ENCODE results near the gene SYNGR3.

The SYNGR3 gene

DNA sequence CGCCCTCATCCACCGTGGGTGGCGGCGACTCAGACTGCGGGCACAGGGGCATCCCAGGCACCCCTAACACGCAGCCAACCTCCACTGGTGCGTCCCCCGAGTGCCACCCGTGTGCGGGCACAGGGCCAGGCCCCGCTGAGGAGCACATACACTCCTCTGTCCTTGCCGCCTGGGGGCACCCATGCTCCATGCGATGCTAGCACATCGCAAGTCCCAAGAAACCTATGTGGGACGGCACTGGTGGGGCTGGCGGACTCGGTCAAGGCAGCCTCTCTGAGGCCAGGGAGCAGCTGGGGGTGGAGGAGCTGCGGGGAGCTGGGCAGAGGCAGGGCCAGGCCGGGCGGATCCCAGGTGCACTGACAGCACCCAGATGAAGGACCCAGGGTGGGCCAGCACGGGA, 15.9 kb downstream of the SYNGR3 start:
- DNase-seq (ENCODE audit: extremely low spot score): no peak
- CTCF ChIA-PET: interaction anchor here (1.3 to 6.2 kb wide), 7 partner anchors 9 to 147 kb away, joined by 3 to 63 read pairs (median 30); partner anchors contain the start of genes GFER, SYNGR3 and TRAF7
- POLR2A ChIA-PET: interaction anchor here (0.7 kb wide), 1 partner anchor 227 kb away, joined by 3 read pairs; no protein-coding TSS in a partner anchor

DNA sequence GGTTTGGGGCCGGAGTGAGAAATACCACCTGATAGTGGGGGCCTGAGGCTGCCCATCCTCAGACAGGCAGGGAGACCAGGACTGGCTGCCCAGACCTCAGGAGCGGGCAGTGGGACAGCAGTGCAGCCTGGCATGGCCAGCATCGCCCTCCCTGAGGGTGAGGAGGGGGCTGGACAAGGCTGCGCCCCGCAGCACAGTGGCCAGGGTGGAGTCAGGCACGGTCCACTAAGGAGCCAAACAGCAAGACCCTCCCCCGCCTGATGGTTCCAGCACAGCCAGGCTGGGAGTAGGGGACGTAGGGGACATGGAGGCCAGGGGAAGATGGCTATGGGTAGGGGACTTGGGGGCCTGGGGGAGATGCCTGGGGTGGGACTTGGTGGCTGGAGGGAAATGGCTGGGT, 16.5 kb downstream of the SYNGR3 start:
- CTCF ChIA-PET: interaction anchor here (1.5 to 6.2 kb wide), 4 partner anchors 13 to 147 kb away, joined by 3 to 63 read pairs (median 49); partner anchors contain the start of genes SYNGR3 and TRAF7
- POLR2A ChIA-PET: interaction anchor here (0.7 kb wide), 1 partner anchor 226 kb away, joined by 3 read pairs; no protein-coding TSS in a partner anchor

More for the DNA sequence above, 15.9 kb downstream of the SYNGR3 start:
- TF ChIP-seq, protein P1, sequence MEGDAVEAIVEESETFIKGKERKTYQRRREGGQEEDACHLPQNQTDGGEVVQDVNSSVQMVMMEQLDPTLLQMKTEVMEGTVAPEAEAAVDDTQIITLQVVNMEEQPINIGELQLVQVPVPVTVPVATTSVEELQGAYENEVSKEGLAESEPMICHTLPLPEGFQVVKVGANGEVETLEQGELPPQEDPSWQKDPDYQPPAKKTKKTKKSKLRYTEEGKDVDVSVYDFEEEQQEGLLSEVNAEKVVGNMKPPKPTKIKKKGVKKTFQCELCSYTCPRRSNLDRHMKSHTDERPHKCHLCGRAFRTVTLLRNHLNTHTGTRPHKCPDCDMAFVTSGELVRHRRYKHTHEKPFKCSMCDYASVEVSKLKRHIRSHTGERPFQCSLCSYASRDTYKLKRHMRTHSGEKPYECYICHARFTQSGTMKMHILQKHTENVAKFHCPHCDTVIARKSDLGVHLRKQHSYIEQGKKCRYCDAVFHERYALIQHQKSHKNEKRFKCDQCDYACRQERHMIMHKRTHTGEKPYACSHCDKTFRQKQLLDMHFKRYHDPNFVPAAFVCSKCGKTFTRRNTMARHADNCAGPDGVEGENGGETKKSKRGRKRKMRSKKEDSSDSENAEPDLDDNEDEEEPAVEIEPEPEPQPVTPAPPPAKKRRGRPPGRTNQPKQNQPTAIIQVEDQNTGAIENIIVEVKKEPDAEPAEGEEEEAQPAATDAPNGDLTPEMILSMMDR (IDR thresholded peaks at IDR 0.05; ENCODE audit: control extremely low read depth, extremely low read depth, low read depth, missing control alignments): no peak

DNA sequence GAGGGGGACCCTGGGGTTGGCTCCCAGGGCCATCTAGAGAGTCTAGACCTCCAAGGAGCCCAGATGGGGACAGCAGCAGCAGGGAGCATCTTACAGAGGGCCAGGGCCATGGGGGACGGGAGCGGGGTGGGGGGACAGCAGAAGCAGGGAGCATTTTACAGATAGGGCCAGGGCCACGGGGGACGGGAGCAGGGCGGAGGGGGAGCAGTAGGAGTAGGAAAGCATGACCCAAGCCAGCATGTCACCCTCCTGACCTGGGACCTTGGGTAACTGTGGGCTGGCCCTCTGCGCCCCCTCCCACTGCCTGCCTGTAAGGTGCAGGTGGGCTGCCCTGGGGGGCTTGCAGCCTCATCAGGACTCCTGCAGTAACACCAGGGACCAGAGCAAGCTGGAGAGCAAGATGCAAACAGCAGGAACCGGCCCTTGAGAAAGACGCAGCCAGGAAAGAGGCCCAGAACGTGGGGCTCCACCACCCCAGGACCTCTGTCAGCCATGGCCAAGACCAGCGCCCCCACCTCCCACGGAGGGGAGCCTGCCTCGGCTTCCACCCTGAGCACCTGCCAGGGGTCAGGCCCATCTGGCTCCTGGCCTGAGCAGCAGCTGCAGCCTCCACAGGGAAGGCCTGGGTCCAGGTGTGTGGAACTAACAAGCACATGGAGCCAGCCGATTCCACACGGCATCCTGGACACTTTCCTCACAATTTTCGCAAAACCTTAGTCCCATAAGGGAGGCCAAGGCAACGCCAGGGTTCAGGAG, 17.5 kb downstream of the SYNGR3 start:
- no peak for DNase-seq (ENCODE audit: extremely low spot score)
- CTCF ChIA-PET: interaction anchor here (0.8 to 1.9 kb wide), 3 partner anchors 11 to 188 kb away, joined by 3 to 4 read pairs (median 4); no protein-coding TSS in a partner anchor
- POLR2A ChIA-PET: interaction anchor here (2.8 kb wide), 1 partner anchor 148 kb away, joined by 13 read pairs; the partner anchor contains the start of gene TRAF7
- TF ChIP-seq, protein P1 (IDR thresholded peaks at IDR 0.05; ENCODE audit: control extremely low read depth, extremely low read depth, low read depth, missing control alignments): no peak

More for the DNA sequence above, 16.5 kb downstream of the SYNGR3 start:
- TF ChIP-seq, protein P1 (IDR thresholded peaks at IDR 0.05; ENCODE audit: control extremely low read depth, extremely low read depth, low read depth, missing control alignments): no peak
- DNase-seq (ENCODE audit: extremely low spot score): no peak

DNA sequence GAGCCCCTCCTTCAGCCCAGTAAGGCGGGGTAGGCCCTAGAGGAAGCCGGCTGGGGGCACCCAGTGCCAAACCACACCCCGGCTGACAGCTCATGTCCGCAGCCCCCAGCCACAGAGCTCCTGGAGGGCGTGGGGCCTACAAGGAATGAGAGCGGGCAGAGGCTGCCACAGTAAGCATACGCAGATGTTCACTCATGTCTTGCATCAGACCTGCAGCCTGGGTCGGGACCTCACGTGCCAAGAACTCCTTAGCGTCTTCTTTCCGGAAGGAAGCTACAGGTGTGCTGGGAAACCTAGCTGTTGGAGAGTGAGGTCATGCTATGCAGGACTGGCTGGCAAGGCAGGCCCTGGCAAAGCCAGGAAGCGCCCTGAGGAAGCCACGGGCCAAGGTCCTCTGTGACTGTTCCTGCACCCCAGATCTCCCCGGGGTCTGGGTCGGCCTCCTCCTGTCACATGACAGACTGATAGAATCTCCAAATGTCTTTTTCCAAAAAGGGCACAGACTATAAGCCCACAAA, 18.3 kb downstream of the SYNGR3 start:
- DNase-seq (ENCODE audit: extremely low spot score): no peak
- TF ChIP-seq, protein P1 (IDR thresholded peaks at IDR 0.05; ENCODE audit: control extremely low read depth, extremely low read depth, low read depth, missing control alignments): no peak
- ChIA-PET CTCF (interaction anchor here (0.8 to 1.9 kb wide), 6 partner anchors 12 to 187 kb away, joined by 3 to 4 read pairs (median 4); partner anchors contain the start of genes NTHL1 and TSC2), POLR2A (interaction anchor here (2.8 kb wide), 1 partner anchor 147 kb away, joined by 13 read pairs; the partner anchor contains the start of gene TRAF7)

DNA sequence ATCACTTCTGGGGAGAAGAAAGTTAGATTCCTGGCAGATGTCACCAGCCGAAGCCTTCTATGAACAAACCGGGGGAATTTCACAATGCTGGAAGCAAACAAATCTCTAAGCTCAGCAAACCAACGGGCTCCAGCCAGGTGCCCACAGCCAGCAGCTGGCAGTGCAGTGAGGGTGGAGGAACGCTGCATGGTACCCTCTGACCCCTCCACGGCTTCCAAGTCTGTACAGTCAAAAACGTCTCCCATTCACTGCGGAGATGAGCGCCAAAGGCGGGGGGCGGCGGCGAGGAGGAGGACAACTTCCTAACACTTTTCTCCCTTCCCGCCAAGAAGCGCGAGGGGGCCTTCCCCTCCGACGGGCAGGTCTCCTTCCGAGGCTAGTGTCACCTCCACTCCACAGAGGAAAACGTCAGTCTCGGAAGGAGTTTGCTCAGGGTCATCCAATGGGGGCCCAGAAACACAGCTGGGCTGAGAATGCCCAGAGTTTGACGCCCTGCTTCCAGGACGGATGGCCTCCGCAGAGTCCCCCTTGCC, 18.9 kb downstream of the SYNGR3 start:
- ChIA-PET CTCF (interaction anchor here (0.9 to 1.9 kb wide), 9 partner anchors 11 to 302 kb away, joined by 3 to 6 read pairs (median 4); partner anchors contain the start of genes MAPK8IP3, NPW, NTHL1 and TSC2), POLR2A (interaction anchor here (2.8 kb wide), 1 partner anchor 146 kb away, joined by 13 read pairs; the partner anchor contains the start of gene TRAF7)
- TF ChIP-seq, protein P1 (IDR thresholded peaks at IDR 0.05; ENCODE audit: control extremely low read depth, extremely low read depth, low read depth, missing control alignments): no peak
- DNase-seq (ENCODE audit: extremely low spot score): no peak
